Ovary (tissue), 3 donors: ENCODE data around the gene DNMBP.

ENCODE experiments used
- CTCF ChIP-seq, 3 donors: fragments of 450-650 bp in 2 of 3; fragments of 200-600 bp in 1 of 3; IDR thresholded peaks; one replicate each; pipeline versions ENCODE4 v1.5.1 to v1.8.0; 2016 to 2022; ENCODE audit warnings: antibody characterized with exemption in 3 of 3, mild to moderate bottlenecking in 1 of 3
- EP300 ChIP-seq: sonication (generic); formaldehyde crosslinking; IDR thresholded peaks from one replicate; pipeline ENCODE4 v1.6.1; 2017; ENCODE audit warnings: antibody characterized with exemption
- POLR2A ChIP-seq: fragments of 450-650 bp; IDR thresholded peaks from one replicate; pipeline ENCODE4 v1.6.1; 2017; ENCODE audit warnings: antibody characterized with exemption, mild to moderate bottlenecking, moderate library complexity
- donor health status: DM: no; HTN: no; CAD: no.

- TF ChIP-seq CTCF (IDR thresholded peaks at IDR 0.05) (no peak), POLR2A (no peak), EP300 (no peak)
Observed at GRCh38 chr10:99995713-99996112, 14.0 kb downstream of the DNMBP start.
